ENCODE data around the gene ACTL9.
"Not testable (repeated sequence)": the region's sequence is repeated elsewhere in the genome, so short reads cannot be mapped to it uniquely, and the experiment has no call there.

The ACTL9 gene

GRCh38 chr19:8698433-8699063 lies at the start of gene ACTL9:
TSS of gene ACTL9 (minus strand) at chr19:8698795. CDS start at chr19:8698701, 94 bp downstream.
- no peak for DNase-seq (ENCODE audit: low spot score)

- not testable (repeated sequence) for DNase-seq (ENCODE audit: low spot score)
Measured at GRCh38 chr19:8739291-8740065, 40.9 kb upstream of the ACTL9 start.

- no peak for DNase-seq (ENCODE audit: low spot score)
Measured at GRCh38 chr19:8738377-8738776, 39.8 kb upstream of the ACTL9 start.

- no peak for DNase-seq (ENCODE audit: low spot score)
Measured at GRCh38 chr19:8731428-8732169, 33.0 kb upstream of the ACTL9 start.

GRCh38 chr19:8724276-8724675 lies 25.7 kb upstream of the ACTL9 start:
- no peak for DNase-seq (ENCODE audit: low spot score)

DNA sequence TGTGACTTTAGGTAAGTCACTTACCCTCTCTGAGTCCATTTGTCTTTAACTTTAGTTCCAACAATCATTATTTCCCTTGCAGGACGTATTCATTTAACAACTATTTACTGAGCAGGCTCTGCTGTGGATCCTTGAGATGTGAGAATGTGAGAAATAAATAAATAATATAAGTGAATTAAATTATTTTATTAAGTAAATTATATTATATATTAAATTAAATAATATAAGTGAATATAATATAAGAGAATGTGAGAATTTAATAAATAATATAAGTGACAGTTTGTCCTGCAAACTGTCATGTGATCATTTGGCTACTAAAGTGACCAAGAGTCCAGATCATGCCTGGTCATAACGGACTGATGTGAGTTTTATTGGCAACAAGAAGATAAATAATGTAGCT lies 23.4 kb upstream of the ACTL9 start:
- DNase-seq (ENCODE audit: low spot score), result no peak

- no peak for DNase-seq (ENCODE audit: low spot score)
Measured at GRCh38 chr19:8721334-8721733, 22.7 kb upstream of the ACTL9 start, which contains the start of gene OR2Z1. TSS of gene OR2Z1 (plus strand) at chr19:8721634. CDS start at chr19:8731029, 9,395 bp downstream.

DNA sequence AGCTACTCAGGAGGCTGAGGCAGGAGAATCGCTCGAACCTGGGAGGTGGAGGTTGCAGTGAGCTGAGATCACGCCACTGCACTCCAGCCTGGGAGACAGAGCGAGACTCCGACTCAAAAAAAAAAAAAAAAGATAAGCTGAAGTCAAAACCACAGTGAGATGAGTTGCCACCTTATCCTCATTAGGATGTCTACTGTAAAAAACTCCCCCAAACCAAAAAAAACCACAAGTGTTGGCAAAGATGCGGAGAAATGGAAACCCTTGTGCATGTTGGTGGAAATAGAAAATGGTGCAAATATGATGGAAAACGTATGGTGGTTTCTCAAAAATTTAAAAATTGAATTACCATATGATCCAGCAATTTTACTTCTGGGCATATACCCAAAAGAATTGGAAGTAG lies 11.7 kb upstream of the ACTL9 start:
- not testable (repeated sequence) for DNase-seq (ENCODE audit: low spot score)

DNA sequence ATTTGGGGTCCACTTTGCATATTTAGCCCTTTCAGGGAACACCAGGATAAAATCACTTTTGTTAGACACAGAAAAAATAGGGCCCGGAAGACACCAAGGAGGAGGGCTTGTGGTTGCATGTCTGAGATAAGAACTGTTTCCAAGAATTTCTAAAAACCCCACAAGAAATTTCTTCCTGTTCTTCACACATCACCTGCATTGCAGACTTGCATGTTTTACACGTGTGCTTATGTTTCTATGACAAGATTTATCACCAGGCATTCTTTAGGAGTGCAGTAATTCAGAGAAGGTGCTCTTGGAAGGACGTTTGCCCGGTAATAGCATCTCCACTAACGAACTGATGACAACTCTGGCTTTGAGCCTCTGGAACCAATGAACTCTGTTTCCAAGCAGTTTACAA lies 7.1 kb upstream of the ACTL9 start:
- DNase-seq (ENCODE audit: low spot score), result no peak

GRCh38 chr19:8705304-8705703 lies 6.7 kb upstream of the ACTL9 start:
- not testable (repeated sequence) for DNase-seq (ENCODE audit: low spot score)

- no peak for DNase-seq (ENCODE audit: low spot score)
Measured at GRCh38 chr19:8703223-8703622, 4.6 kb upstream of the ACTL9 start.

GRCh38 chr19:8702350-8702749 lies 3.8 kb upstream of the ACTL9 start:
- DNase-seq (ENCODE audit: low spot score), result no peak

DNA sequence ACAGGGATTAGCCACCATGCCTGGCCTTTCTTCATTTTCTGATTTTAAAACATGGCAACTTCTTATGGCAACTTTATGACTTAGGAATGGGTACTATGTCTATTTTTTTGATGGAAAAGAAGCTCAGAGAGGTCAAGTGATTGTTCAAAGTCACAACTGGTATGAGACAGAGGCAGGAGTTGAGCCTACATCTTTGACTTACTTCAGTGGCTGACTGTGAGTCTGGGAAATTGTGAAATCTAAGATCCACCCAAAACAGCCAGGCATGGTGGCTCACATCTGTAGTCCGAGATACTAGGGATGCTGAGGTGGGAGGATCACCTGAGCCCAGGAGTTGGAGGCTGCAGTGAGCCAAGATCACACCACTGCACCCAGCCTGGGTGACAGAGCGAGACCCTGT lies 2.4 kb upstream of the ACTL9 start:
- no peak for DNase-seq (ENCODE audit: low spot score)

GRCh38 chr19:8699908-8700307 lies 1.3 kb upstream of the ACTL9 start:
- DNase-seq (ENCODE audit: low spot score), result no peak

GRCh38 chr19:8697671-8698432 lies 743 bp downstream of the ACTL9 start:
- no peak for DNase-seq (ENCODE audit: low spot score)

- DNase-seq (ENCODE audit: low spot score), result no peak
Measured at GRCh38 chr19:8696993-8697392, 1.6 kb downstream of the ACTL9 start.

DNA sequence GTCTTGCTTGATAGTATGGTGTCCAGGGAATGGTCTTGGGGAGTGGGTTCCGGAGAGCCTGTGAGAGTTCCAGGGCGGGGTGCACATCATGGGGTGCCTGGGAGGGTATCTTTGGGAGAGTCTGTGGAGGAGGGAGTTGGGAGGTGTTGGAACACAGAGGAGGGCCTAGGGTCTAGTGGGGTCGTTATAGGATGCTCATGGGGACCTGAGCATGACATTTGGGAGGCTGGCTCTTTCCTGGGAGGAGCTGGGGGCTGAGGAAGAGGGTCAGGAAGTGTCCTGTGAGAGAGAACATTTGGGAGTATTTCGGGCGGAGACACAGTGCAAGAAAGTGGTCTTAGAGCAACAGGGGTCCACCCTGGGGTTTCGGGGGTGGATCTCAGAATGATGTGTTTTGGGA lies 2.7 kb downstream of the ACTL9 start:
- DNase-seq (ENCODE audit: low spot score), result no peak

DNA sequence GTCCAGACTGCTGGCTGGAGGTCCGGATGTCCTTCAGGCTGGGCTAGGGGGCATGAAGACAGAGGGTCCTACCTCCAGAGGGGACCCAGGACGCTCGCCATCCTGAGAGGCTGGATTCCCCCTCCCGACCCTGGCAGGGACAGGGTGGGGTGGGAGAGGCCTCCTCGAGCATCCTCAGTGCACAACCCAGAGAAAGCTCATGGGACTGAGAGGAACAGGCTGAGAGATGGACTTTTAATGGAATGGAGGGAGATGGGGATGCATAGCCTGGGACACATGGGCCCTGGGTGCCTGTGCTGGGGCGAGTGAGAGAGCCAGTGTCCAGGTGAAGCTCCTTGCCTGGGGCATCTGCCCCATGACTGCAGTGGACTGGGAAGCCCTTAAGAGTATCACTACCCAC lies 3.1 kb downstream of the ACTL9 start:
- no peak for DNase-seq (ENCODE audit: low spot score)

DNA sequence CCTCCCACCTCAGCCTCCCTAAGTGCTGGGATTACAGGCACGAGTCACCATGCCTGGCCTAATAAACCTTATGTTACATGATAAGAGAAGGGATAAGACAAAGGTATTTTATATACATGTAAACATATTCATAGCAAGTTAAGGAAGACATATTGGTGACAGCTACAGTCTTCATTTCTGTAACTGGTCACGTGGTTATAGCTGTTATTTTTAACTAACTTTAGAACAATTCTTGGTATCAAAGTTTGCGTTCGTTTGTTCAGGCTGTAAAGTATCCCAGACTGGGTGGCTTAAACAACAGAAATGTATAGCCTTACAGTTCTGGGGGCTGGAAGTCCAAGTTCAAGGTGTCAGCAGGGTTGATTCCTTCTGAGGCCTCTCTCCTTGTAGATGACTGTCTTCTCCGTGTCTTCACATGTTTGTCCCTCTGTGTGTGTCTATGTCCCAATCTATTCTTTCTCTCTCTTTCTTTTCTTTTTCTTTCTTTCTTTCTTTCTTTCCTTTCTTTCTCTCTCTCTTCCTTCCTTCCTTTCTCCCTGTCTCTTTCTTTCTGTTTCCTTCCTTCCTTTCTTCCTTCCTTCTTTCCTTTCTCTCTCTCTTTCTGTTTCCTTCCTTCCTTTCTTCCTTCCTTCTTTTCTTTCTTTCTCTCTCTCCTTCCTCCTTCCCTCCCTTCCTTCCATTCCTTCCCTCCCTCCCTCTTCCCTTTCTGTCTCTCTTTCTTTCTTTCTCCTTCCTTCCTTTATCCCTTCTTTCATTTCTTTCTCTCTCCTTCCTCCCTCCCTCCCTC lies 7.6 kb downstream of the ACTL9 start:
- no peak for DNase-seq (ENCODE audit: low spot score)

DNA sequence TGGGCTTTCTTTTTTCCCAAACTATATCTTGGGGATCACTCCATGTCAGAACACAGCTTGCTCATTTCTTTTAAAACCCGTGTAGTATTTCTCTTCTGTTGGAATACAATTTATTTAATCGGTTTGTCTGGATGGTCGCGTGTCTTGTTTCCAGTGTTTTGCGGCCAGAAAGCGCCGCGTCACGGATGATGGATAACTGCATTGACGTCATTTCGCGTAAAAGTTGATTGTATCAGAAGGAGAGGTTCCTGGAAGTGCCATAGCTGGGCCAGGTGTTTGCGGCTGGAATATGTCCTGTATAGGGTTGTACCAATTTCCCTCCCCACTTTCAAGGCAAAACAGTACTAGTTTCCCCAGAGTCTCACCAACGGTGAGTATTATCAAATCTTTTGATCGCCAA lies 9.7 kb downstream of the ACTL9 start:
- no peak for DNase-seq (ENCODE audit: low spot score)

DNA sequence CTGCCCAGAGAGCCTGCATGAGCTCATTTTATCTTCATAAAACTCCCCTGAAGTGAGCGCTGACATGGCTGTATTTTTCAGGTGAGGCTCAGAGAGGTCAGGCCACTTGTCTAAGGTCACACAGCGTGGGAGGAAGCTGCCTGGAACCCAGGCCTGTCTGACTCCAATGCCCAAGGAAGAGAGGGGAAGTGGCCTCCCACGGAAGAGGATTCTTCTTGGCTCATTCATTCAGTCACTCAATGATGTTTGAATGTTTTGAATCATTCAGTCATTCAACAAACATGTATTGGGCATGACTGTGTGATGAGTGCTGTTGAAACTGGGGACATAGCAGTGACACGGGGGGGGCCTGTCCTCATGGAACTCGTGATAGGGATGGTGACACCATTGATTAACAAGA lies 12.0 kb downstream of the ACTL9 start:
- DNase-seq (ENCODE audit: low spot score), result no peak
